CD4-positive, alpha-beta T cell (primary cell): ENCODE data around the gene SOS1. TPM values are rescaled to one million over a fixed set of nuclear protein-coding genes. Genes with fewer than 3 reads are reported as not detected.

Experiments used
- ATAC-seq: fragments of 200-7000 bp; cut with Tn5 transposase; one replicate; pipeline ENCODE4 v1.10.0; 2022; ENCODE audit warnings: mild to moderate bottlenecking; ENCODE audit not compliant: poor library complexity
- CTCF ChIA-PET: fragments of 350-600 bp; sonication (Branson Sonifier 250); formaldehyde crosslinking; loops from one replicate; lab custom pipeline; 2021; ENCODE audit warnings: antibody characterized with exemption, inconsistent platforms; lab: Charles Lee
- POLR2A ChIA-PET: fragments of 350-600 bp; sonication (Branson Sonifier 250); formaldehyde crosslinking; loops from one replicate; lab custom pipeline; 2021; ENCODE audit warnings: antibody characterized with exemption, inconsistent platforms; lab: Charles Lee
- DNase-seq, 14 experiments: peaks; one replicate each; pipeline ENCODE4 v3.0.0-alpha.2; 2013 to 2020; ENCODE audit warnings: mixed read lengths in 2 of 14
- H3K27ac ChIP-seq, 2 donors: one replicate each; pipeline versions ENCODE4 v1.5.1 to v1.7.0; 2013; ENCODE audit warnings: low read length in 2 of 2, low read depth in 1 of 2, mild to moderate bottlenecking in 1 of 2
- H3K27me3 ChIP-seq, 2 experiments: 1 replicate in 1 of 2; 2 replicates in 1 of 2; pipeline versions ENCODE4 v1.6.1 to v1.7.0; 2013; ENCODE audit warnings: low read length in 2 of 2, control low read depth in 1 of 2, mild to moderate bottlenecking in 1 of 2, moderate library complexity in 1 of 2; ENCODE audit not compliant: insufficient read depth in 2 of 2, control insufficient read depth in 1 of 2
- H3K36me3 ChIP-seq: one replicate; pipeline ENCODE4 v1.6.1; 2013; ENCODE audit warnings: low read length, control low read depth; ENCODE audit not compliant: insufficient read depth
- H3K4me1 ChIP-seq: one replicate; pipeline ENCODE4 v1.6.1; 2013; ENCODE audit warnings: low read length, control low read depth; ENCODE audit not compliant: insufficient read depth
- H3K4me3 ChIP-seq: one replicate; pipeline ENCODE4 v1.5.1; 2013; ENCODE audit warnings: mild to moderate bottlenecking, low read length, moderate library complexity
- H3K9me3 ChIP-seq, 2 experiments: 1 replicate in 1 of 2; 2 replicates in 1 of 2; pipeline versions ENCODE4 v1.6.1 to v1.7.0; 2013; ENCODE audit warnings: low read length in 2 of 2, mild to moderate bottlenecking in 2 of 2, control low read depth in 1 of 2, moderate library complexity in 1 of 2; ENCODE audit not compliant: control insufficient read depth in 1 of 2, insufficient read depth in 1 of 2
- H3K27ac Mint-ChIP-seq: one replicate; pipeline ENCODE4 v1.8.0; 2020; ENCODE audit warnings: mixed read lengths
- H3K27me3 Mint-ChIP-seq: one replicate; pipeline ENCODE4 v1.8.0; 2021; ENCODE audit warnings: mixed read lengths
- H3K36me3 Mint-ChIP-seq: one replicate; pipeline ENCODE4 v1.8.0; 2021; ENCODE audit warnings: low read depth, mixed read lengths
- H3K4me1 Mint-ChIP-seq: one replicate; pipeline ENCODE4 v1.8.0; 2021; ENCODE audit warnings: low read depth, mixed read lengths
- H3K4me3 Mint-ChIP-seq: one replicate; pipeline ENCODE4 v1.8.0; 2020; ENCODE audit warnings: mild to moderate bottlenecking, mixed read lengths
- H3K9me3 Mint-ChIP-seq: one replicate; pipeline ENCODE4 v1.8.0; 2020; ENCODE audit warnings: mixed read lengths
- CTCF ChIP-seq: fragments of 200-600 bp; IDR thresholded peaks from one replicate; pipeline ENCODE4 v1.8.0; 2022; ENCODE audit warnings: antibody characterized with exemption, mild to moderate bottlenecking
- intact Hi-C, 2 experiments: fragments of 100-400 bp; cut with DNase I in 1 of 2; cut with micrococcal nuclease in 1 of 2; formaldehyde crosslinking; loops; one replicate each; pipeline versions ENCODE4 v1.15.1 to v1.9.0; 2023 to 2025; cut with DNase I, micrococcal nuclease
- total RNA-seq, 174 experiments: library from RNA in 2 of 174; stranded (reverse) in 2 of 174; gene quantifications; one replicate each; pipeline ENCODE4 v1.2.3 and lab custom pipeline; 2021 to 2026

Gene SOS1
- total RNA-seq, 2 experiments from 2014 or later, result 16.4 to 16.9 TPM

- ChIA-PET POLR2A (interaction anchor here (1.1 kb wide), 2 partner anchors 26 to 33 kb away, joined by 3 read pairs; partner anchors contain the start of gene SOS1), CTCF (interaction anchor here (0.6 to 1.1 kb wide), 3 partner anchors 12 to 555 kb away, joined by 3 read pairs; no protein-coding TSS in a partner anchor)
- no peaks in the 10 kb centered on the region for H3K27me3 ChIP-seq
- no peak for DNase-seq
- H3K27ac Mint-ChIP-seq, result peak overlapping the region; percentile 43
- intact Hi-C loops, result no loop called here
- H3K4me1 ChIP-seq, result peaks cover 19% of the 10 kb centered on the region
- no peaks in the 10 kb centered on the region for H3K9me3 ChIP-seq
- ATAC-seq, result no peak
- peaks cover 68% of the 10 kb centered on the region for H3K4me1 Mint-ChIP-seq
- no peaks in the 10 kb centered on the region for H3K9me3 Mint-ChIP-seq
- peak overlapping the region; percentile 50 for H3K4me3 Mint-ChIP-seq
- H3K36me3 Mint-ChIP-seq, result peaks cover 19% of the 10 kb centered on the region
- no peak for TF ChIP-seq CTCF
- H3K4me3 ChIP-seq, result no peak overlapping the region
- H3K27me3 Mint-ChIP-seq, result no peaks in the 10 kb centered on the region
- H3K36me3 ChIP-seq, result no peaks in the 10 kb centered on the region
- H3K27ac ChIP-seq, result no peak overlapping the region
Observed at GRCh38 chr2:39094717-39095363, 26.0 kb downstream of the SOS1 start.

DNA sequence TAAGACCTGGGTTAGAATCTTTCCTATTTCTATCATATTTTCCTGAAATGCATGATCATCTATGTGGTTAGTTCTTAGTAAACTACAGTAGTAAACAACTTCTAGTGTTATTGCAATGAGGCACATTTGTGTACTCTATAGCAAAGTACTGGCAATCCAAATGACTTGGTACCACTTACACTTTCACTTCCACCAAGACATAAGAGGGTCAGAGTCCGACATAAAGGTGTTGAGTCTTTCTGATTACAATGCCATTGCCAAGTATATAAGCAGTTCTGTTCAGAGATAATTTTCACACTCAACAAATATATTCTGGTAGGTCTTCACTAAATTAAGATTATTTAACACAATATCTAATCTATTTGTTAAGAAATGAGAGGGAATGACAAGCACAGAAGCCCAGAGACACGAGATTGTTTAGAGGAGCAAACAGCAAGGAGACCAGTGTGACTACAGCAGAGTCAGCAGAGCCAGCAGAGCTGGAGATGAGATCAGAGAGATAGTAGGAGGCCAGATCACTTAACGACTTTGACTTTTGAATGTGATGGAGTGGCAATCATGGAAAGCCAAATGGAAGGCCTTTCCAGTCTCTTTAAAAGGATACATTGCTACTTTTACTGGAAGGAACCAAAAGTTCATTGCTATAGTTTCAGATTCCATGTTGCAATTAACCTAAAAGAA lies 27.5 kb downstream of the SOS1 start:
- DNase-seq, result no peak
- no peaks in the 10 kb centered on the region for H3K9me3 ChIP-seq
- H3K36me3 ChIP-seq, result no peaks in the 10 kb centered on the region
- intact Hi-C loops, result no loop called here
- H3K27ac ChIP-seq, result no peak overlapping the region
- ChIA-PET POLR2A (no interaction called here), CTCF (no interaction called here)
- H3K4me3 Mint-ChIP-seq, result no peak overlapping the region
- no peaks in the 10 kb centered on the region for H3K27me3 Mint-ChIP-seq
- no peak overlapping the region for H3K27ac Mint-ChIP-seq
- H3K36me3 Mint-ChIP-seq, result peaks cover 29% of the 10 kb centered on the region
- H3K4me1 Mint-ChIP-seq, result peaks cover 57% of the 10 kb centered on the region
- TF ChIP-seq CTCF, result no peak
- no peaks in the 10 kb centered on the region for H3K27me3 ChIP-seq
- H3K4me3 ChIP-seq, result no peak overlapping the region
- ATAC-seq, result no peak
- peaks cover 12% of the 10 kb centered on the region for H3K4me1 ChIP-seq
- no peaks in the 10 kb centered on the region for H3K9me3 Mint-ChIP-seq

DNA sequence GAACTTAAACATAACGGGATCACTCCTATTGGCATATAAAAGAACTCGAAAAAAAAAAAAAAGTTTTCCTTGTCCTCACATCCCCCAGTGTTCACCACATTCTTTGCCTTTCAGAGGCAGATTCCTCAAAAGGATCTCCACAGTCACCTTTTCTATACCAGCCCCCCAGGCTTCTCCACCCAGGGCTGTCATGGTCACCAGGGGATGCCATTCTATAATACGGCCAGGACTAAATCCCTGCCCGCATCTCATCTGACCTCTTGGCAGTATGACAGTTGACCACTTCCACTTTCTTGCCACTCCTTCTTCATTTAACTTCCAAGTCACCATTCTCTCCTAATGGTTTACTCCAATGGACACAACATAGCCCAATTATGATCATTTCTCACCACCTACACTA lies 29.3 kb downstream of the SOS1 start:
- intact Hi-C loops, result no loop called here
- POLR2A ChIA-PET, result no interaction called here
- Mint-ChIP-seq H3K27ac (no peak overlapping the region), H3K4me1 (peaks cover 48% of the 10 kb centered on the region), H3K27me3 (no peaks in the 10 kb centered on the region), H3K9me3 (no peaks in the 10 kb centered on the region), H3K4me3 (no peak overlapping the region), H3K36me3 (peaks cover 32% of the 10 kb centered on the region)
- Histone ChIP-seq H3K36me3 (no peaks in the 10 kb centered on the region), H3K4me1 (peaks cover 11% of the 10 kb centered on the region), H3K4me3 (no peak overlapping the region), H3K9me3 (no peaks in the 10 kb centered on the region), H3K27ac (no peak overlapping the region), H3K27me3 (no peaks in the 10 kb centered on the region)
- TF ChIP-seq CTCF, result no peak
- CTCF ChIA-PET, result no interaction called here
- ATAC-seq (no peak), DNase-seq (no peak)
